Hematopoietic multipotent progenitor cell treated with erythropoietin and hydrocortisone succinate and interleukin-3 and kit ligand, for 8 days (in vitro differentiated cells): ENCODE measurements around the gene TUT7.
"Not testable (repeated sequence)": the region's sequence is repeated elsewhere in the genome, so short reads cannot be mapped to it uniquely, and the experiment has no call there.

Source experiments
- DNase-seq: peaks from one replicate; pipeline ENCODE4 v3.0.0-alpha.2; 2015

The TUT7 gene

DNA sequence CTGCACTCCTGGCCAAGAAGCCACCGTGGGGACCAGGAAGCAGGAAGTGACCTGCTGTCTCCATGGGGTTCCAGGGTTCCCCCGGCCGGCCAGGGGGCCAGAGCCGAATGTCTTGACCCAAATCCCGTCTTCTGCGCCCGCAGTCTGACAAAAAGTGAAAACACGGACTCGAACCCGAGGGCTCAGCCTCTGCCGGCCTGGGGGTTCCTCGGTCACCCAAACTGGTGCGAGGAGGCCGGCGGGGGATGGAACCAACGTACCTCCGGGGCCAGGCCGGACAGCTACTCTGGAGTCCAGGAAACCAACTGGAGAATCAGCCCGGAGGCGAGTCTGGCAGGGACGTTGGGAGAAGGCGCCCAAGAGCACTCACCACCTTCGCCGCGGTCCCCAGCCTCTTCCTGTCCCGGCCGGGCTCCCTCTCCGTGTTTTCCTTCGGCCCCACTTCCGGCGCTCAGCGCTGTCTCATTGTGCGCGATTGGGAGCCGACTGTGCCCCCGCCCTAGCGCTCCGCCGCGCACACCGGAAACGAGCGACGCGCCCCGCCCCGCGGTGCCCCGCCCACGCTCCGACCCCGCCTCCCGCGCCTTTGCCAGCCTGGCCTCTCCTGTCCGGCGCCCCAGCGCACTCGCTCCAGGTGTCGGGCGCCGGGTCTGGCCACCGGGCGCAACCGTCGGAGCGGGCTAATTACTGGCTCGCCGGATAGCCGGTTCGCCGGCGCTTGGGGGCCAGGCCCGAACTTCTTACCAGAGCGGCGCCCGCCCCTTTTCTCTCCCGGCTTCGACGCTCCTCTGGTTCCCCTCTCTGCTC lies at the start of gene TUT7:
Gene TUT7, minus strand, starts transcription at position 400 of the 807 bp plus-strand sequence. CDS start 1,211 bp downstream, outside the sequence.
- DNase-seq, result peak; percentile 95

DNA sequence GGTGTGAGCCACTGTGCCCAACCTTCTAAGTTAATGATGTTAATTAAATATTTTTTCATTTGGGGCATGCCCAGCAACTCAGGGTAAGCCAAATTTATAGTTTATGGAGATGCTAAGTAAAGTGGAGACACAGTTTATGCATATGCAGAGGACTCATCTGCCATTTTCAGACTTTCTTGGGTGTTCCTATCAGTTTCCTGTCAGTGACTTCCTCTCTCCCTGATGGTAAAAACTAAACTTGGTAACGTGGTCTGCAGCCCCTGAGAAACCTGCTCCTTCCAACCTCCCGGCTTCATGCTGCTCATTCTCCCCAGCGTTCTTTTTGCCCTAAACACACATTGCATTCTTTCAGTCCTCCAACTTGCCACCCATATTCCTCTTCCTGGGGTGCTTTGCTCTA lies 48.4 kb upstream of the TUT7 start:
- peak; percentile 9 for DNase-seq

DNA sequence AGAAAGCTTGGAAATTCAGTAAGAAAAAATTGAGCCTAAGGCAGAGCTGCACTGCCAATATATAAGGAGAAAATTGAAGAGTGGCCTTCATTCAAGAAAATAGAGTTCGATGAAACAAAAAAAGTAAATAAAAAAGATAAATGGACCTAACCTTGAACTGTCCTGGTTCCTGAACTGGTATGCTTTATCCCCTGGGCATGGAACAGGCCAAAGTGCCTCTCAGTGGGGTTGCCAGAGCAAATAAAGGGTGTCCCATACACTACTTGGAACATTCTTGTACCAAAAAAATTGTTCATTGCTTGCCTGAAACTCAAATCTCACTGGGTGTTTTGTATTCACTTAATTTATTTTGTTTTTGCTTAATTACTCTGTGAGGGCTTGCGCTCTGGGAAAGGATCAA lies 42.2 kb upstream of the TUT7 start:
- DNase-seq, result no peak

DNA sequence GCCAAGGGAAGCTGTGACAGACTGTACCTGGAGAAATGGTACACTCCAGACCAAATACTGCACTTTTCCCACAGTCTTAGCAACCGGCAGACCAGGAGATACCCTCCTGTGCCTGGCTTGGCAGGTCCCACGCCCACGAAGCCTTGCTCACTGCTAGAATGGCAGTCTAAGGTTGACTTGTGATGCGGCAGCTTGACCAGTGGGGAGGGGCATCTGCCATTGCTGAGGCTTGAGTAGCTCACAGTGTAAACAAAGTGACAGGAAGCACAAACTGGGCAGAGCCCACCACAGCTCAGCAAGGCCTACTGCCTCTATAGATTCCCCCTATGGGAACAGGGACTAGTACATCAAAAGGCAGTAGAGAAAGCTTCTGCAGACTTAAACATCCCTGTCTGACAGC lies 36.0 kb upstream of the TUT7 start:
- DNase-seq, result not testable (repeated sequence)

GRCh38 chr9:86389628-86390027 lies 35.4 kb upstream of the TUT7 start:
- DNase-seq, result no peak

- no peak for DNase-seq
Observed at GRCh38 chr9:86387376-86387775, 33.2 kb upstream of the TUT7 start.

DNA sequence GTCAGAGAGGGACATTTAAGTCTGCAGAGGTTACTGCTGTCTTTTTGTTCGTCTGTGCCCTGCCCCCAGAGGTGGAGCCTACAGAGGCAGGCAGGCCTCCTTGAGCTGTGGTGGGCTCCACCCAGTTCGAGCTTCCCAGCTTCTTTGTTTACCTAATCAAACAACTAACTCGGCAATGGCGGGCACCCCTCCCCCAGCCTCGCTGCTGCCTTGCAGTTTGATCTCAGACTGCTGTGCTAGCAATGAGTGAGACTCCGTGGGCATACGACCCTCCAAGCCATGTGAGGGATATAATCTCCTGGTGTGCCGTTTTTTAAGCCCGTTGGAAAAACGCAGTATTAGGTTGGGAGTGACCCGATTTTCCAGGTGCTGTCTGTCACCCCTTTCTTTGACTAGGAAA lies 28.8 kb upstream of the TUT7 start:
- not testable (repeated sequence) for DNase-seq

DNA sequence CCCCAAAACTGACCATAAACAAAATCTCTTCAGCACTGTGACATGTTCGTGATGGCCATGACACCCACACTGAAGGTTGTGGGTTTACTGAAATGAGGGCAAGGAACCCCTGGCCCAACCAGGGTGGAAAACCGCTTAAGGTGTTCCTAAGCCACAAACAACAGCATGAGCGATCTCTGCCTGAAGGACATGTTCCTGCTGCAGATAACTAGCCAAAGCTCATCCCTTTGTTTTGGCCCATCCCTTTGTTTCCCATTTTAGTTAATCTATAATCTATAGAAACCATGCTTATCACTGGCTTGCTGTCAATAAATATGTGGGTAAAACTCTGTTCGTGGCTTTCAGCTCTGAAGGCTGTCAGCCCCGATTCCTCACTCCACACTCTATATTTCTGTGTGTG lies 21.8 kb upstream of the TUT7 start:
- DNase-seq, result no peak

GRCh38 chr9:86369810-86370209 lies 15.6 kb upstream of the TUT7 start:
- DNase-seq, result no peak

DNA sequence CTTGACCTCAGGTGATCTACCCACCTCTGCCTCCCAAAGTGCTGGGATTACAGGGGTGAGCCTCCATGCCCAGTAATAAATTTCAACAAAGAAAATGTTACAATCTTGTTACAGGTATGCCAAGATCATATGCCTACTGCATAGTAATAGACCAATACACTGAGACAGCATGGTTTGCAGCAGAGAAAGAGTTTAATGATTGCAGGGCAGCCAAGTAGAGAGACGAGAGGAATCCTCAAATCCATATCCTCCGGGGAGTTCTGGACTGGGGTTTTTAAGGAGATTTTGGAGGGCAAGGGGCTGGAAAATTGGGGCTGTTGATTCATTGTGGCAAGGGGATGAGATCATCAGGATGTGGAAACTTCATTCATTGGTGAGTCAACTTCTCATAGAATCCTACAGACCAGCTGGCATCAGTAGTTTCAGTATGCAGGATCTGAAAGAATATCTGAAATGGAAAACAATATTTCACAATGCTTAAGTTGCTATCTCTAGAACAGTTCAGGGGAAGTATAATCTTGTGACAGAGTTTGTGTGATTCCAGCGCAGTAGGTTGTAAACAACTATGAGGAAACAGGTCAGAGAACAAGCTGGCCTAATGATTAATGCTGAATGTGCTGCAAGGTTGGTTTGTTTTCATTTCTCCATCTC lies 14.8 kb upstream of the TUT7 start:
- DNase-seq, result no peak

GRCh38 chr9:86361176-86361575 lies 7.0 kb upstream of the TUT7 start:
- DNase-seq, result no peak

GRCh38 chr9:86359151-86359879 lies 5.1 kb upstream of the TUT7 start:
- no peak for DNase-seq

DNA sequence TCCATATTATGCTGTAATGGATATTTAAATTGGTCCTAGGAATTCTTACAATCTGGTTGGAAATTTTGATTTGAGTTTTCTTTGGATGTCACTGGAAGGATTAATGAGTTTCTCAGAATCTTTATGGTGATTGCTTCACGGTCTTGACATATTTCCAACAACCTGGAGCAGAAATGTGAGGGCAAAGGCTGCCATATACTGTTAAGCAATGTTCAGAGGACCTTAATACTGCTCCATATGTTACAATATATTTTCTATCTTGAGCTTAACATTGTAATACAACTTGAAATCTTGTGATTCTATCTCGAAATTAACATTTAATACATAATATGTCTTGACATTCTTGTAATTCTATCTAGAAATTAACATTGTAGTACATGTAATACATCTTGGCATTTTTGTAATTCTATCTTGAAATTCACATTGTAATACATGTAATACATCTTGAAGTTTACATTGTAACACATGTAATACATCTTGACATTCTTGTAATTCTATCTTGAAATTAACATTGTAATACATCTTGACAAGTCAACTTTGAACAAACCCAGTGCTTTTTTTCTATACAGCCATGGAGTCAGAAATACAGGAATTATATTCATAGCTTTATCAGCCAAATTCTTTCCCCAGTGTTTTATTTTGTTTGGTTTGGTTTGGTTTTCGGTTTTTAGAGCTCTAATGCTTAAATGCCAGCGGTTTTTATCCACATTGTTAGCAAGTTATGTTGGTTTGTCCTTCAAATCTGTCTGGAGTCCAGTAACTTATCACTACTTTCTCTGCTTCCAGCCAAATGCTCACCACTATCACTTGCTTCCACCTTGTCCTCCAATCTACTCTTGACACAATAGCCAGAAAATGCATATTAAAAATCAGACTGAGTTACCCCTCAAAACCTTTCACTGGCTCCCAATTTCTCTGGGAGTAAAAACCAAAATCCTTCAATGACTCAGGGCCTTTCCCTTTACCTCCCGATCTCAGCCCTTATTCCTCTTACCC lies 3.0 kb upstream of the TUT7 start:
- no peak for DNase-seq

GRCh38 chr9:86355814-86356213 lies 1.6 kb upstream of the TUT7 start:
- DNase-seq, result peak; percentile 31

- no peak for DNase-seq
Observed at GRCh38 chr9:86354818-86355309, 654 bp upstream of the TUT7 start.

DNA sequence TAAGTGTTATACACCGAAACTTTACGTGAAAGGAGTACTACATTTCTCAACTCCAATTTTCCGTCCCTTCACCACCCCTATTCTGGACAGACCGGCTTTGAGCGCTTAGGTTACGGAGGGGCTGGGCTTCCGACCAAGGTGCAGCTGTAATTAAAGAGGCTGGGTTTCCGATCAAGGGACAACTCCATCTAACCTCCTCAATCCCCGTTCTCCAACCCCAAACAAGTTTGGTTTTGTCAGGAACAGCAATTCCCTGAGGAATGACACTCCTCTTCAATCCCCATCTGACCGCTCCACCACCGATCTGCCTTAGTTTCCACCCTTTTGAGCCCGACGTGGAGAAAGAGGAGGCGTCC lies 577 bp downstream of the TUT7 start:
- DNase-seq, result peak; percentile 45

- peak; percentile 33 for DNase-seq
Observed at GRCh38 chr9:86352440-86353077, 1.7 kb downstream of the TUT7 start.

- DNase-seq, result no peak
Observed at GRCh38 chr9:86351880-86352279, 2.3 kb downstream of the TUT7 start.

- DNase-seq, result no peak
Observed at GRCh38 chr9:86350006-86350760, 4.0 kb downstream of the TUT7 start.

- no peak for DNase-seq
Observed at GRCh38 chr9:86349271-86349670, 4.9 kb downstream of the TUT7 start.

GRCh38 chr9:86347991-86348390 lies 6.2 kb downstream of the TUT7 start:
- DNase-seq, result peak; percentile 16
